K562 (cell line): Measurements from ENCODE around the gene HBG1. TPM values are rescaled to one million over a fixed set of nuclear protein-coding genes. Genes with fewer than 3 reads are reported as not detected.

ENCODE experiments used
- CTBP1 ChIP-seq: fragments of 450-650 bp; IDR thresholded peaks from 2 replicates; pipeline ENCODE4 v1.6.1; 2016; ENCODE audit warnings: borderline replicate concordance
- GATAD2A ChIP-seq: fragments of 450-650 bp; IDR thresholded peaks from 2 replicates; pipeline ENCODE4 v1.6.1; 2017
- MAFF ChIP-seq: IDR thresholded peaks from 2 replicates; pipeline ENCODE4 v1.6.1; 2012; ENCODE audit warnings: low read length, improper control_type of control experiment
- MAZ ChIP-seq, 2 experiments: fragments of 450-650 bp in 1 of 2; sonication (generic) in 1 of 2; formaldehyde crosslinking; IDR thresholded peaks in 1 of 2; conservative IDR thresholded peaks in 1 of 2; 2 replicates each; pipeline versions ENCODE4 v1.4.0 to v1.5.0; 2020; ENCODE audit warnings: mild to moderate bottlenecking in 1 of 2, missing genetic modification reagents in 1 of 2
- MBD2 ChIP-seq: sonication (generic); IDR thresholded peaks from 2 replicates; pipeline ENCODE4 v1.6.1; 2016; ENCODE audit warnings: low read depth, borderline replicate concordance
- MYC ChIP-seq, 2 experiments: fragments of 250-450 bp in 1 of 2; sonication (Bioruptor Pico) in 1 of 2; IDR thresholded peaks; 2 replicates each; pipeline versions ENCODE4 v1.5.1 to v1.6.1; 2012 to 2021; ENCODE audit warnings: low read depth in 2 of 2, borderline replicate concordance in 1 of 2, improper control_type of control experiment in 1 of 2, low read length in 1 of 2, mild to moderate bottlenecking in 1 of 2, moderate library complexity in 1 of 2
- PML ChIP-seq: IDR thresholded peaks from 2 replicates; pipeline ENCODE4 v1.6.1; 2012; ENCODE audit warnings: low read length, inconsistent platforms
- POLR2AphosphoS5 ChIP-seq: IDR thresholded peaks from 2 replicates; pipeline ENCODE4 v1.6.1; 2011; ENCODE audit warnings: mild to moderate bottlenecking, low read depth, low read length, moderate library complexity; ENCODE audit not compliant: control insufficient read depth, insufficient read depth
- RBBP5 ChIP-seq: fragments of 200-600 bp; sonication (generic); IDR thresholded peaks from 2 replicates; pipeline ENCODE4 v1.6.1; 2012; ENCODE audit warnings: borderline replicate concordance, mild to moderate bottlenecking, low read length, control low read depth, inconsistent platforms; ENCODE audit not compliant: insufficient read depth, poor library complexity, severe bottlenecking
- SUPT5H ChIP-seq: fragments of 450-650 bp; IDR thresholded peaks from 2 replicates; pipeline ENCODE4 v1.6.1; 2016
- ZNF436 ChIP-seq: fragments of 250-450, 450-650 bp; sonication (Bioruptor Pico); formaldehyde crosslinking; IDR thresholded peaks from 2 replicates; pipeline ENCODE4 v1.7.0; 2020; ENCODE audit warnings: mild to moderate bottlenecking
- ZNF561 ChIP-seq: fragments of 450-650 bp; formaldehyde crosslinking; conservative IDR thresholded peaks from 2 replicates; pipeline ENCODE4 v1.4.0; 2020; ENCODE audit warnings: mild to moderate bottlenecking, moderate library complexity
- ZNF584 ChIP-seq: fragments of 200-800 bp; sonication (Bioruptor generic); IDR thresholded peaks from 2 replicates; pipeline ENCODE4 v1.6.1; 2016; ENCODE audit warnings: low read depth, mild to moderate bottlenecking, missing genetic modification characterization, missing compliant biosample characterization
- polyA plus RNA-seq, 8 experiments: library from polyadenylated mRNA; depleted of rRNA in 4 of 8; stranded (reverse) in 5 of 8; unstranded in 3 of 8; fragments of >200 nt; fragmentation: Nextera tagmentation in 2 of 8; fragmentation: Illumina TruSeq in 1 of 8; extraction: Ambion mirVana in 2 of 8; extraction: Trizol in 1 of 8; gene quantifications; 2 replicates each; pipeline versions ENCODE4 v1.2.1 to v1.2.3, GENCODE V29; 2011 to 2014; ENCODE audit warnings: inconsistent platforms in 1 of 8, missing spikeins in 1 of 8
- total RNA-seq, 7 experiments: library from RNA; depleted of rRNA in 6 of 7; stranded (reverse); fragments of >200 nt in 6 of 7; fragmentation: Illumina TruSeq in 2 of 7; extraction: Trizol in 2 of 7; gene quantifications; 2 replicates each; pipeline versions ENCODE4 v1.2.1 to v1.2.3, GENCODE V29; 2011 to 2021; ENCODE audit warnings: low replicate concordance in 1 of 7
- TF ChIP-seq, protein P1 (sequence below): fragments of 450-650 bp; formaldehyde crosslinking; IDR thresholded peaks from 2 replicates; pipeline ENCODE4 v1.4.0; 2020; ENCODE audit warnings: mild to moderate bottlenecking
- TF ChIP-seq, protein P2 (sequence below): fragments of 450-650 bp; IDR thresholded peaks from 2 replicates; pipeline ENCODE4 v1.6.1; 2016; ENCODE audit warnings: missing biosample characterization, missing genetic modification characterization
- TF ChIP-seq, protein P3 (sequence below), 2 experiments: fragments of 200-800 bp in 1 of 2; sonication (Bioruptor generic) in 1 of 2; sonication (generic) in 1 of 2; formaldehyde crosslinking in 1 of 2; IDR thresholded peaks in 1 of 2; conservative IDR thresholded peaks in 1 of 2; 2 replicates each; pipeline versions ENCODE4 v1.5.0 to v1.6.1; 2016 to 2020; ENCODE audit warnings: missing compliant biosample characterization in 1 of 2, missing genetic modification characterization in 1 of 2, missing genetic modification reagents in 1 of 2
- TF ChIP-seq, protein P4 (sequence below): fragments of 450-650 bp; formaldehyde crosslinking; IDR thresholded peaks from 2 replicates; pipeline ENCODE4 v1.4.0; 2022; ENCODE audit warnings: mild to moderate bottlenecking, moderate library complexity
- TF ChIP-seq, protein P5 (sequence below), 2 experiments: fragments of 450-650 bp; conservative IDR thresholded peaks; 2 replicates each; pipeline ENCODE4 v1.6.1; 2017; ENCODE audit warnings: mild to moderate bottlenecking in 2 of 2, moderate library complexity in 2 of 2

HBG1 gene
- total and polyA plus RNA-seq, 9 of the 15 experiments (the other 6 are each of a cell fraction or from before 2014, with no cell fraction given): 1,066 to 16,338 (median 4,898) TPM

DNA sequence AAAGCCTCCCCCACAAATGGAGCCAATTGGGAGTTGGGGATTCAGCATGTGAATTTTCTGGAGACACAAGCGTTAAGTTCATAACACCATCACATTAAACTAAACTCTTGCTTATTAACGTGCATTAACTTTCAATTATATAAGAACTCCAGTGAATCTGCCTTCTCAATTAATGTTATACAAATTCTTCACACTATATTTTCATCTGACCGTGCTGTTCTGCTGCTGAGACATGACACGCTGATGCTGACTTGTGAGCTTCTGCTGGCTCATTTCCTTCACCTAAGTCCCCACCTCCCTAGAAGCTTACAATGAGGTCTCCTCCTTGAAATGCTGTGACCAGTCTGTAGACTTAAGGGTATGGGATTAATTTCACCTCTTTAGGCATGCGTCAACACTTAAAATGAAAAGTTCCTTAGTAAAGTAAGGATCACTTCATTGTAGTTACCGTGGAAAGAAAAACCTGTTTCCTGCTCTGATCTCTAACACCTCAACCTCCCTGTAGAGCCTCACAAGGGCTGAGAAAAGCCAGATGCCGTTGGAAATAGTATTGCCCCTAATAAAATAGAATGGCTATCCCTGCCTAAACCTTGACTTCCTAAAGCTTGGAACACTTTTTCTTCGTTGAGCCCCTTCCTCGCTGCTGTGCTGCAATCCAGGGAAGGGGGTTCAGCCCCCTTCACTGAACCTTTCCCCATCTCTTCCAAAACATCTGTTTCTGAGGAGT, 2.7 kb upstream of the HBG1 start (continued):
- TF ChIP-seq, protein P1, sequence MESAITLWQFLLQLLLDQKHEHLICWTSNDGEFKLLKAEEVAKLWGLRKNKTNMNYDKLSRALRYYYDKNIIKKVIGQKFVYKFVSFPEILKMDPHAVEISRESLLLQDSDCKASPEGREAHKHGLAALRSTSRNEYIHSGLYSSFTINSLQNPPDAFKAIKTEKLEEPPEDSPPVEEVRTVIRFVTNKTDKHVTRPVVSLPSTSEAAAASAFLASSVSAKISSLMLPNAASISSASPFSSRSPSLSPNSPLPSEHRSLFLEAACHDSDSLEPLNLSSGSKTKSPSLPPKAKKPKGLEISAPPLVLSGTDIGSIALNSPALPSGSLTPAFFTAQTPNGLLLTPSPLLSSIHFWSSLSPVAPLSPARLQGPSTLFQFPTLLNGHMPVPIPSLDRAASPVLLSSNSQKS (CRISPR knock-in tag): no peak
- TF ChIP-seq, protein P2, sequence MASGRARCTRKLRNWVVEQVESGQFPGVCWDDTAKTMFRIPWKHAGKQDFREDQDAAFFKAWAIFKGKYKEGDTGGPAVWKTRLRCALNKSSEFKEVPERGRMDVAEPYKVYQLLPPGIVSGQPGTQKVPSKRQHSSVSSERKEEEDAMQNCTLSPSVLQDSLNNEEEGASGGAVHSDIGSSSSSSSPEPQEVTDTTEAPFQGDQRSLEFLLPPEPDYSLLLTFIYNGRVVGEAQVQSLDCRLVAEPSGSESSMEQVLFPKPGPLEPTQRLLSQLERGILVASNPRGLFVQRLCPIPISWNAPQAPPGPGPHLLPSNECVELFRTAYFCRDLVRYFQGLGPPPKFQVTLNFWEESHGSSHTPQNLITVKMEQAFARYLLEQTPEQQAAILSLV (tag): no peak
- TF ChIP-seq, protein P3, sequence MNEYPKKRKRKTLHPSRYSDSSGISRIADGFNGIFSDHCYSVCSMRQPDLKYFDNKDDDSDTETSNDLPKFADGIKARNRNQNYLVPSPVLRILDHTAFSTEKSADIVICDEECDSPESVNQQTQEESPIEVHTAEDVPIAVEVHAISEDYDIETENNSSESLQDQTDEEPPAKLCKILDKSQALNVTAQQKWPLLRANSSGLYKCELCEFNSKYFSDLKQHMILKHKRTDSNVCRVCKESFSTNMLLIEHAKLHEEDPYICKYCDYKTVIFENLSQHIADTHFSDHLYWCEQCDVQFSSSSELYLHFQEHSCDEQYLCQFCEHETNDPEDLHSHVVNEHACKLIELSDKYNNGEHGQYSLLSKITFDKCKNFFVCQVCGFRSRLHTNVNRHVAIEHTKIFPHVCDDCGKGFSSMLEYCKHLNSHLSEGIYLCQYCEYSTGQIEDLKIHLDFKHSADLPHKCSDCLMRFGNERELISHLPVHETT (CRISPR knock-in tag; conservative IDR thresholded peaks at IDR 0.05 in 1 of 2, IDR thresholded peaks at IDR 0.05 in 1 of 2): 0 out of 4 replicates have a peak, but pooled peaks of 1 of the 2 experiments have one; percentile 4
- TF ChIP-seq GATAD2A (no peak), MYC (IDR thresholded peaks at IDR 0.05; ENCODE audit: low read depth, low read length) (peak; percentile 34; the same call in 1 of the 2 replicates), MYC (CRISPR knock-in tag; IDR thresholded peaks at IDR 0.05; ENCODE audit: borderline replicate concordance, low read depth) (no peak; the same call in 1 of the 2 replicates), PML (peak; percentile 37; the same call in 1 of the 2 replicates), ZNF561 (CRISPR knock-in tag) (peak; percentile 57; the same call in 1 of the 2 replicates), POLR2AphosphoS5 (peak; percentile 49; the same call in 1 of the 2 replicates), ZNF584 (CRISPR knock-in tag) (no peak), MAZ (CRISPR knock-in tag; conservative IDR thresholded peaks at IDR 0.05 in 1 of 2, IDR thresholded peaks at IDR 0.05 in 1 of 2) (0 out of 4 replicates have a peak, but pooled peaks of 1 of the 2 experiments have one; percentile 25), SUPT5H (peak; percentile 32; the same call in 1 of the 2 replicates), MAFF (peak; percentile 14; the same call in 1 of the 2 replicates), RBBP5 (no peak), CTBP1 (0 out of 2 replicates have a peak, but pooled peaks have one; percentile 7), ZNF436 (CRISPR knock-in tag) (peak; percentile 23; the same call in 1 of the 2 replicates), MBD2 (0 out of 2 replicates have a peak, but pooled peaks have one; percentile 20)
- TF ChIP-seq, protein P4, sequence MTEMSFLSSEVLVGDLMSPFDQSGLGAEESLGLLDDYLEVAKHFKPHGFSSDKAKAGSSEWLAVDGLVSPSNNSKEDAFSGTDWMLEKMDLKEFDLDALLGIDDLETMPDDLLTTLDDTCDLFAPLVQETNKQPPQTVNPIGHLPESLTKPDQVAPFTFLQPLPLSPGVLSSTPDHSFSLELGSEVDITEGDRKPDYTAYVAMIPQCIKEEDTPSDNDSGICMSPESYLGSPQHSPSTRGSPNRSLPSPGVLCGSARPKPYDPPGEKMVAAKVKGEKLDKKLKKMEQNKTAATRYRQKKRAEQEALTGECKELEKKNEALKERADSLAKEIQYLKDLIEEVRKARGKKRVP (CRISPR knock-in tag): peak; percentile 7
- TF ChIP-seq, protein P5, sequence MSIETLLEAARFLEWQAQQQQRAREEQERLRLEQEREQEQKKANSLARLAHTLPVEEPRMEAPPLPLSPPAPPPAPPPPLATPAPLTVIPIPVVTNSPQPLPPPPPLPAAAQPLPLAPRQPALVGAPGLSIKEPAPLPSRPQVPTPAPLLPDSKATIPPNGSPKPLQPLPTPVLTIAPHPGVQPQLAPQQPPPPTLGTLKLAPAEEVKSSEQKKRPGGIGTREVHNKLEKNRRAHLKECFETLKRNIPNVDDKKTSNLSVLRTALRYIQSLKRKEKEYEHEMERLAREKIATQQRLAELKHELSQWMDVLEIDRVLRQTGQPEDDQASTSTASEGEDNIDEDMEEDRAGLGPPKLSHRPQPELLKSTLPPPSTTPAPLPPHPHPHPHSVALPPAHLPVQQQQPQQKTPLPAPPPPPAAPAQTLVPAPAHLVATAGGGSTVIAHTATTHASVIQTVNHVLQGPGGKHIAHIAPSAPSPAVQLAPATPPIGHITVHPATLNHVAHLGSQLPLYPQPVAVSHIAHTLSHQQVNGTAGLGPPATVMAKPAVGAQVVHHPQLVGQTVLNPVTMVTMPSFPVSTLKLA (conservative IDR thresholded peaks at IDR 0.05): peak in 1 of 2 experiments; percentile 20; a peak in 1 of 4 replicates
